HPDE6-E6E7 (cell line): Measurements from ENCODE around the gene ESPNL.
A peak's percentile ranks its signal among the peaks of the same experiment; 100 is the strongest.

Experiments used
- DNase-seq: peaks from one replicate; pipeline ENCODE4 v3.0.0; 2011; ENCODE audit warnings: missing footprints; ENCODE audit errors: extremely low spot score

ESPNL gene

DNA sequence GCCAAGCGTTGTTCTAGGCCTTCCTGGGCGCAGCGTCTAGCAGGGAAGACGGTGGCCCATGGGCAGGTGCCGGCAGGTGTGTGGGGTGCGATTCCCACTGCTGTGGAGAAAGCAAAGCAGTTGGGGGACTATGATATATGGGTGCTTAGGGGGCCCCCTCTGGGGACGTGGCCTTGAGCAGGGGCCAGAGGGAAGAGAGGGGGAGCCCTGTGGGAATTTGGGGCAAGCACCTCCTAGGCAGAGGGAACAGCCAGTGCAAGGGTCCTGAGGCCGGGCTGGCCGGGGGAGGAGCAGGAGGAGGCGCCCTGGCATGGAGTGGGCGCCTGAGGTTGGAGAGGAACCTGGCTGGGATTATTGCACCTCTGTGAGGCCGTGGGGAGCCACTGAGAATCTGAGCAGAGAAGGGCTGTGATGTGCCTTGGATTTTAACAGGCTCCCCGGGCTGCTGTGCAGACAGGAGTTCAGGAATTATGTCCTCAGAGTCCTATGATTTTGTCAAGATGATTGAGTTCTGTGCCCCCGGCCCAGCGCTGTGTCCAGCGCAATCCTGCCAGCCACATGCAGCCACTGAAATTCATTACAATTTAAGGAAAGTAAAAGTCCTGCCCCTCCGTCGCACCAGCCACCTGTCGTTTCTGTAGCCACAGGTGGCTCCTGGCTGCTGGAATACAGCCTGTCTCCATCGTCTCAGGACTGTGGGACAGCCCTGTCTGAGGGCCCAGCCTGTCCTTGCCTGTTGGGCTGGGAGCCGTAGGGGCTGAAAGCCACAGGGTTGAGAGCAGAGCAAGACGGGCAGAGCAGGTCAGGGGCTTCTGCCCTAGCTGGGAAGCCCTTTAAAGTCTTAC lies 29.2 kb downstream of the ESPNL start:
- no peak for DNase-seq

DNA sequence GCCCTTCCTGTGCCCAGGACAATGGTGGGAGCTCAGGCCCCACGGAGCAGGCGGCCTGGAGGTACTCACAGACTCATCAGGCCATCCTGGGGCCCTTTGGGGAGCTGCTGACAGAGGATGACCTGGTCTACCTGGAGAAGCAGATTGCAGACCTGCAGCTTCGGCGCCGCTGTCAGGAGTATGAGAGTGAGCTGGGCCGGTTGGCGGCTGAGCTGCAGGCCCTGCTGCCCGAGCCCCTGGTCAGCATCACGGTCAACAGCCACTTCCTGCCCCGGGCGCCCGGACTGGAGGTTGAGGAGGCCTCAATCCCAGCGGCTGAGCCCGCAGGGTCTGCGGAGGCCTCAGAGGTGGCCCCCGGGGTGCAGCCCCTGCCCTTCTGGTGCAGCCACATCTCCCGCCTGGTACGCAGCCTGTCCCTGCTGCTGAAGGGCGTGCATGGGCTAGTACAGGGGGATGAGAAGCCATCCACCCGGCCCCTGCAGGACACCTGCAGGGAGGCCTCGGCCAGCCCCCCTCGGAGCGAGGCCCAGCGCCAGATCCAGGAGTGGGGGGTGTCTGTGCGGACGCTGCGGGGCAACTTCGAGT lies 30.1 kb downstream of the ESPNL start:
- DNase-seq = no peak

DNA sequence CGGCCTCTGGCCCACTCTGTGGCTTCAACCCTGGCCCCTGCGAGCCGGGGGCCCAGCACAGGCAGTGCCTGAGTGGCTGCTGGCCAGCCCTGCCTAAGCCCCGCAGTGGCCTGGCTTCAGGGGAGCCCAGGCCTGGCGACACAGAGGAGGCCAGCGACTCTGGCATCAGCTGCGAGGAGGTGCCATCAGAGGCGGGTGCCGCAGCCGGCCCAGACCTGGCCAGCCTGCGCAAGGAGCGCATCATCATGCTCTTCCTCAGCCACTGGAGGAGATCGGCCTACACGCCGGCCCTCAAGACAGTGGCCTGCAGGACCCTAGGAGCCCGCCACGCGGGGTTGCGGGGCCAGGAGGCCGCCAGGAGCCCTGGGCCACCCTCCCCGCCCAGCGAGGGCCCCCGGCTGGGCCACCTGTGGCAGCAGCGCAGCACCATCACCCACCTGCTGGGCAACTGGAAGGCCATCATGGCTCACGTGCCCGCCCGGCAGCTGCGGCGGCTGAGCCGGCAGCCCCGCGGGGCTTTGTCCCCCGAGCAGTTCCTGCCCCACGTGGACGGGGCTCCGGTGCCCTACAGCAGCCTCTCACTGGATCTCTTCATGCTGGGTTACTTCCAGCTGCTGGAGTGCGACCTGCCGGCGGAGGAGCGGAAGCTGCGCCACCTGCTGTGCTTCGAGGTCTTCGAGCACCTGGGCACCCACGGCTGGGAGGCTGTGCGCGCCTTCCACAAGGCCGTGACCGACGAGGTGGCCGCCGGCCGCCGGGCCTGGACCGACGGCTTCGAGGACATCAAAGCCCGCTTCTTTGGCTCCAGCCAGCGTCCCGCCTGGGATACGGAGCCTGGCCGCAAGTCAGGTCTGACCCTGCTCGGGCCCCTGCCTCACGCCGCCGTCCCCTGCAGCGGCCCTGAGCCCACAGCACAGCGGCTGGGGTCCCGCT lies 30.8 kb downstream of the ESPNL start:
- DNase-seq = no peak

DNA sequence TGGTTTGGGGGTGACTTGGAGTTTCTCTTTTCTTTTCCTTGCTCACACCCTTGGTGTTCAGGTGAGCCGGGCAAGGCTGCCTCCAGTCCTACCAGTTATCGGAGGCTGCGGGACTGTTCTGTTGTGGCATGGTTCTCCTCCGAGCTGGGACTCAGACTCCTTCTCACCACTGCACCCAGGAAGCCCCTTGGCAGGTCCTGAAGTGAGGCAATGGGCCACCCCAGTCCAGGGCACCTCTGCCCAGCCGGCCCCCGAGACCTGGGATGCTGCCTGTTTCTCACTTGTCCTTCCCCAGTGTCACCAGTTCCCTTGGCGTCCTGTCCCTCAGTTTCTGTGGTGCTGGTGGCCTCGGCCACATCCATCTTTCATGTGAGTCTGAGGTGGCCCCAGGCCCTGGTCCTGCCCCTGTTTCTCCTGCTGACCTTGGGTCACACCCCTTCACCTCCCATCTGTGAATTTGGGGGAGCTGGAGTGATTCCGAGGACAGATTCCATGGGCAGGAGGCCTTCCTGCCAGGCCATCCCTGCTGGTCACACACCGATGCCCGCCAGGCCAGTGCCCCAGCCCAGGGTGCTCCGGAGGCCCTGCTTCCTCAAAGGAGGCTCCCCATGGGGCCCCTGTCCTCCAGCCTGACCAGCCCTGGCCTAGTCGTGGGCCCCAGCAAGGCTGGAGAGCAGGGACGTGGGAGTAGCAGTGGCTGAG lies 31.8 kb downstream of the ESPNL start:
- DNase-seq = no peak

DNA sequence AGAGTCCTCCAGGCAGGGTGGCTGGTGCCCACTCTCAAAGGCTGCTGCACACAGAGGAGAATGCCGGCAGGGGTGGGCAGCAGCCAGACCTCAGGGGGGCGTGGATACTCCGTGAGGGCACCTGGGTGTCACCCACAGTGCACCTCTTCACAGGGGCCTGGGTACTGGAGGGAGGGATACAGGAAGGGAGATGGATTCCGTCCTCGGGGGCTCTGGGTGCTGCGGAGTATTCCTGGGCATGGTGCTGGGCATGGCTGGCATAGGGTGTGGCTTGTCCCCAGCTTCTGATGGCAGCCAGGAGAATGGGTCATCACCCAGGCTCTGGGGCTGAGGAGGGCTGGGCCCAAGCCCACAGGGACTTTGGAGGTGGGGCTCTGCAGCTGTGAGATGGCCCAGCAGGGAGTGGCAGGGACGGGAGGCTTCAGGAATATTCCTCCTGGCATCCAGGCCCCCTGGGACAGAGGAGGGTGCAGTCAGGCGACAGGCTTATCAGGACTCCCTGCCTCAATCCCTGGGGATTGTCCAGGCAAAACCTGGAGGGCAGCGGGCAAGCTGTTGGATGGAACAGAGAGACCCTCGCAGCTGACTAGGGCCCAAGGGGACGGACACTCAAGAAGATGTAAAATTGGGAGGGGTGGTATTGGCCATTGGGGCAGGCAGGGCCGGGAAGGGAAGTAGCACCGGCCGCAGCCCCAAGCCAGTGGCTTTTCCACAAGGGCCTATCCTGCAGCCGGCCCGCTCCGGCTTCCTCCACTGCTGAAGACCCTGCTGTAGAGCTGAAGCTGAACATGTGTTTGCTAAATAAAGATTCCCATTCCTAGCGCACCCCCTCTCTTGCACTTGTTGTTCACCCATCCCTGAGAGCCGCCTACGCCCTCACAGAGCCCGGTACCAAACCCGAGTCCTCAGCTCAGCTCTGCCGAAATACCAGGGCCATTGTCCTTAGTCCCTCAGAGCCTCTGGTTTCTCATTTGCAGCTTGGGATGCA lies 32.6 kb downstream of the ESPNL start:
- no peak for DNase-seq

DNA sequence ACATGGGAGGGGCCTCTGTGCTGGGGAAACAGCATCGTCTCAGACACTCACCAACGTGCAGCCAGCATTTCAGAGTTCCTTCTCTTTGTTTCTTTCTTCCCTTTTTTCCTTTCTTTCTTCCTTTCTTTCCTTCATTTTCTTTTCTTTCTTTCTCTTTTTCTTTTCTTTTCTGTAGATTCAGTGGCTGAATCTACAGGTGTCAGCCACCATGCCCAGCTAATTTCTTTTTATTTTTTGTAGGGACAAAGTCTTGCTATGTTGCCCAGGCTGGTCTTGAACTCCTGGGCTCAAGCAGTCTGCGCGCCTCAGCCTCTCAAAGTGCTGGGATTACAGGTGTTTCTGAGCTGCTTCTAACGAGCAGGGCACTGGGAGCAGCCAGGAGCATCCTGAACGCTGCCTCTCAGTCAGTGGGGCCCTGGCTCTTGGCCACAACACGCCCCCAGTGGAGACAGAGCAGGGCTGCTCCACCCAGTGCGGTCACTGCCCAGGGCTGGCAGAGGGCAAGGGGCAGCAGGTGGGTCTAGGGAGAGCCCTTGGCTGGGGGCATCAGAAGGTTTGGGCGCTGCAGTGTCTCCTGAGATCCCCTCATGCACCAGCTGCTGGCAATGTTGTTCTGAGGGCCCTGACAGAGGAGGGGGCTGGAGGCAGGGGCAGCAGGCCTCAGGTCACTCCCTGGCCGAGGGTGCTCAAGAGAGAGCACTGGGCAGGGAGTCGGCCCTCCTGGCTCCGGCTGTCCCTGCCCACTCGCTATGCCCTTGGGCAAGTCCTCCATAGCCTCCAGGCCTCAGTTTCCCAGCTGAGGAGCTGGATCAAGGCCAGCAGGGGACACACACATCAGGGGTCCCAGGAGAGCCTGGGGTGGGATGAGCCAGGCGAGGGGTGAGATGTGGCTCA lies 33.6 kb downstream of the ESPNL start:
- DNase-seq = no peak

DNA sequence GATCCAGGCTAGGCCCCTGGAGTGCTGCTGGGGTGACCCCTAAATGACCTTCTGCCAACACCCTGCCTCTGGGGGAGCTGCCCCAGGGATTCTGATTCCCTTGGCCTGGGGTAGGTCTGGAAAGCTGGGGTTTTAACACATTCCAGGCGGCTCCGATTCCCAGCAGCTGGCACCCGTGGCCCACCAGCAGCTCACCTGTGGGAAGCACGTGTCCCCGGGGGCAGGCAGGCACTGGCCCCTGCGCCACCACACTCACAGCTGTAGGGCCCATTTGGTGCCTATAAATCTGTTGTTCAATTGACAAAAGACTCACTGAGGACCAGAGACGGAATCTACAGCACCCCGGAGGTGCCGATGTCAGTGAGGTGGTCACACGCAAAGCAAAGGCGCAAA lies 34.2 kb downstream of the ESPNL start:
- DNase-seq = no peak

DNA sequence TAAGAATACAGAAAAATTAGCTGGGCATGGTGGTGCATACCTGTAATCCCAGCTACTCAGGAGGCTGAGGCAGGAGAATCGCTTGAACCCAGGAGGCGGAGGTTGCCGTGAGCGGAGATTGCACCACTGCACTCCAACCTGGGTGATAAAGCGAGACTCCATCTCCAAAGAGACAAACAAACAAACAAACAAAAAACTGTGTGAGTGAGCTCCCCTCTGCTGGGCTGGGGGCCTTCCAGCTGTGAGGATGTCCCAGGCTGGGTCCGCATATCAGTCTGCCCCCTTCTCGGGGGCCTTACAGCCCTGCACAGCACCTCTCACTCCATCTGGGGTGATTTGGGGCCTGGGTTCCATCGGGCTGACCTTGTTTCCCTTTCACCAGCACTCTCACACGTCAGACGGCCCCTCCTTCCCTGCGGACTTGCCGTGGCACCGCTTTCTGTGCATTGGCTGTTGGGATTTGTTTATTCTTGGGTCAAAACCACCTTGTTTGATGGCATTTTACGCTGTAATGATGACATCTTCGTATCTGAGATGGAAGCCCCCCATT lies 35.5 kb downstream of the ESPNL start:
- DNase-seq = no peak

DNA sequence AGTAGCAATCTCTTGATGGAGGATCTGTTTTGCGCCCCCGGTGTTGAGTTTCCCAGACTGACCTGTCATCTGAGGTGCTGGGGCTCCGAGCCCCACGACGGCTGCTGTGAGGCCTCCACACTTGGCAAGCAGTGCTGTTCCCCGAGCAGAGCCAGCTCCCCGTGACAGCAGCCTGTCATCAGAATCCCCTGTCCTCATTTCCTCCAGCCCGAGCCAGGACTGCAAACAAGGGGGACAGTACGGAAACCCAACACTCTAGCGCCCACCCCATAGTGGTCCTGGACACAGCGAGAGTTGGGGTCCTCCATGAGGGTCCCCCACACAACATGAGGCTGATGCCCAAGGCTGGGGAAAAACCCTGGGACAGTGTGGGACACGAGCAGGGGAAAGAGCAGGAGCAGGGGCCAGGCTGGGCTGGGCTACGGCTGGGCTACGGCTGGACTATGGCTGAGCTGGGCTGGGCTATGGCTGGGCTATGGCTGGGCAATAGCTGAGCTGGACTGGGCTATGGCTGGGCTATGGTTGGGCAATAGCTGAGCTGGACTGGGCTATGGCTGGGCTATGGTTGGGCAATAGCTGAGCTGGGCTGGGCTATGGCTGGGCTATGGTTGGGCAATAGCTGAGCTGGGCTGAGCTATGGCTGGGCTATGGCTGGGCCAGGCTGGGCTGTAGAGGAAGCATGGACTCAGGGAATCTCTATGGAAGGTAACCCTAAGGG lies 36.8 kb downstream of the ESPNL start:
- DNase-seq = no peak

DNA sequence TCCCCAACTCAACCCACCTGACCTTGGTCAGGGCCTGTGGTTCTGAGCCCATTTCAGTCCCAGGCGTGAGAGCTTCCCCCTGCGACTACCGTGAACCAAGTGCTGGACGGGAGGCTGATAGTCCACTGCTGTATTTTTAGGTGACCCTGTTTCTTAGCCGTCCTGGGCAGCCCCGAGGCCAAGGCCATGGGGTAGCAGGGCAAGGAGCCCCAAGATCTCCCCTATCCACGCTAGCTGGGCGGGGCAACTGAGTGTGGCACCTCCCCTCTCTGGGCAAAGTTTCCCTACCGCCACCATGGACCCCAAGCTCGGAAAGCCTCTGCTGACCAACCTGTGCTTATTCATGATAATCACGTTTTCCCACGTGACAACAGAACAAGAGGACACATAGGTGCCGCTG lies 37.7 kb downstream of the ESPNL start:
- DNase-seq = no peak

DNA sequence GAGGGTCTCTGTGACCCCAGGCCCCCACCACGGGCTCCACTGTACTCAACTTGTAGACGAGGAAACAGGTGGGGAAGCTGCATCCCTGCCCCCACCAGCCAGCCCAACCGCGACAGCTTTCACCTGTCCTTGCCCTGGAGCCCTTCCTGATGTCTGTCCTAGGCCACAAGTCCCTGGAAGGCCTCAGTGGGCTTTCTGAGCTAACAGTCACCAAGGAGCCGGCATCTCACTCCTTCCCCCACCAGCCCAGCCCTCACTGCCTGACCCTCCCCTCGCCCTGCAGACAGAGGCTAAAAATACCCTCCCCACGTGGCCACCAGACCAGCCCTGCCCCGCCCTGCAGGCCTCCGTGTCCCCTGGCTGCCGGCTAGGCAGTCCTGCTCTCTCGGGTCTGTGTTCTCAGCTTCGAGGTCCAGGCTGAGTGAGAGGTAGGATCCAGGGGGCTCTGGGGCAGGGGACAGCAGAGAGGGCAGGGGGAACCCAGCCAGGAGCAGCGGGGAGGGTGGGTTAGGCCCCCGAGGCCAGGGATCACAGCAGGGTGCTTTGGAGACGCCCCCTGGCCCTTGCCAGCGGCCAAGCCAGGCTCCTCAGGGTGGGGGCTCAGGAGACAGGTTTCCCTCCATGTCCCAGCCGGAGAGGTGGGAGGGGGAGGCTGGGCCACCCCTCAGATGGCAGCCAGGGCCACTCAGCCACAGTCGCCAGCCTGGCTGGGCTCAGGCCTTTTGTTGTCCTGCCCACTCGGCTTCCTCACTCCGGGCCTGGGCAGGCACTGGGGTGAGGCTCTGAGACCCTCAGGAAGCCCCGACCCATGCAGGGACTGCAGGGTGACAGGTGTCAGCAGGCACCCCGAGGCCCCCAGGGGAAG lies 38.4 kb downstream of the ESPNL start, which contains the start of gene KLHL30:
KLHL30 (plus strand) TSS at position 338 of the 865 bp plus-strand sequence. CDS start 2,087 bp downstream, outside the sequence.
- no peak for DNase-seq

DNA sequence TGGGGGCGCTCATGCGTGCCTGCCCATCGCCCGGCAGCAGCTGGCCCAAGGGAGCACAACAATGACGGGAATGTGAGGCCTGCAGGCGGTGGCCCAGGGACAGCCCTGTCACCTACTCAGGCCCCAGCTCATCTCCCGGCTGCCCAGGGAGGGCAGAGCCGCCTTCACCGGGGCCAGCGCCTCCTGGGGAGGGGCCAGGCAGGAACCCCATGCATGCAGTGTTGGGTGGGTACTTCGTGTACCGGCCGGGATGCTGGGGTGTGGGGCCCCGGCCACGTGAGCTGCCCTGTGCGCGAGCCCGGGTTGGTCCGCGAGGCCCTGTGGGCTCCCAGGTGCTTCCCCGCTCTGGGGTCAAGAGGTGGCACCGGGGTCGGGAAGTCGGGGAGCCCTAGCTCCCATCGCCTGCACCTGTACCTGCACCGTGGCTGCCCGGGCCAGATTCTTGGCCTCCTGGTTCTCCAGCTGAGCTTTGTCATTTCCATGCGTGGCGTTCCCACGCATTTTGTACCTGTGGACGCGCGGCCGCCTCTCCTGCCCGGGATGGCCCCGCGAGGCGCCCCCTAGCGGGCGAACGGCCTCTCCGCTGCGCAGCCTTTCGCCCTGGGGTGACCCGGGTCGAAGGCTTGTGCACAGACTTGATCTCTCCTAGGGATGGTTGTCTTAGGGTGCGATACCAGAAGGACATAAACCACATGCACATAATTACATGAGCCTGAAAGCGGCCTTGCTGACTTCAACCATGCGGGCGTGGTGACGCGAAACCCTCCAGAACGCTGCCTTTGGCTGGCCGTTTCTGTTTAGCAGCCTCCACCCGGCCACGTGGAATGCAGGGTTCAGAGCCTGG lies 39.3 kb downstream of the ESPNL start:
- DNase-seq = no peak

DNA sequence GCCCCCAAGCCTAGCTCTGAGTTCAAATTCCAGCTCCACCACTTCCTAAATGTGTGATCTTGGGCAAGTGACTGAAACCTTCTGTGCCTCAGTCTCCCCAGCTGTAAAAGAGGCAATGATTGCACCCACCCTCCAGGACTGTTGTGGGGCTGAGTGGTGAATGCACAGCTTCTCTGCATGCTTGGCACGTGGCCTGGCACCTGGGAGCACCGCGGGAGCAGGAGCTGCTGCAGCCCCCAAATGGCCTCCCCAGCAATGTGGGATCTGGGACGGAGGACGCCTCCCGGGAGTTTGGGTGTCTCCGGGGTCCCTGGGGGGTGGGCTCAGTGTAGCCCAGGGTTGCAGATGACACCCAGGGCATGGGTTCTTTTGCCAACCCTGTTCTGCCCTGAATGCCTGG lies 39.9 kb downstream of the ESPNL start:
- DNase-seq = no peak

DNA sequence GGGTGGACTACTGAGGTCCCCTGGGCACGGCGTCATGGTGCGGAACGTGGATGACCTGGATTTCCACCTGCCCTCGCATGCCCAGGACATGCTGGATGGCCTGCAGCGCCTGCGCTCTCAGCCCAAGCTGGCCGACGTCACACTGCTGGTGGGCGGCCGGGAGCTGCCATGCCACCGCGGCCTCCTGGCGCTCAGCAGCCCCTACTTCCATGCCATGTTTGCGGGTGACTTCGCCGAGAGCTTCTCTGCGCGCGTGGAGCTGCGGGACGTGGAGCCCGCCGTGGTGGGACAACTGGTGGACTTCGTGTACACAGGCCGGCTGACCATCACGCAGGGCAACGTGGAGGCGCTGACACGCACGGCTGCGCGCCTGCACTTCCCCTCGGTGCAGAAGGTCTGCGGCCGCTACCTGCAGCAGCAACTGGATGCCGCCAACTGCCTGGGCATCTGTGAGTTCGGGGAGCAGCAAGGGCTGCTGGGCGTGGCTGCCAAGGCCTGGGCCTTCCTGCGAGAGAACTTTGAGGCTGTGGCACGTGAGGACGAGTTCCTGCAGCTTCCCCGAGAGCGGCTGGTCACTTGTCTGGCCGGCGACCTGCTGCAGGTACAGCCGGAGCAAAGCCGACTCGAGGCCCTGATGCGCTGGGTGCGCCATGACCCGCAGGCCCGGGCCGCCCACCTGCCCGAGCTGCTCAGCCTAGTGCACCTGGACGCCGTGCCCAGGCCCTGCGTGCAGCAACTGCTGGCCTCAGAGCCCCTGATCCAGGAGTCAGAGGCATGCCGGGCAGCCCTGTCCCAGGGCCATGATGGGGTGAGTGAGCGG lies 40.8 kb downstream of the ESPNL start:
- no peak for DNase-seq

DNA sequence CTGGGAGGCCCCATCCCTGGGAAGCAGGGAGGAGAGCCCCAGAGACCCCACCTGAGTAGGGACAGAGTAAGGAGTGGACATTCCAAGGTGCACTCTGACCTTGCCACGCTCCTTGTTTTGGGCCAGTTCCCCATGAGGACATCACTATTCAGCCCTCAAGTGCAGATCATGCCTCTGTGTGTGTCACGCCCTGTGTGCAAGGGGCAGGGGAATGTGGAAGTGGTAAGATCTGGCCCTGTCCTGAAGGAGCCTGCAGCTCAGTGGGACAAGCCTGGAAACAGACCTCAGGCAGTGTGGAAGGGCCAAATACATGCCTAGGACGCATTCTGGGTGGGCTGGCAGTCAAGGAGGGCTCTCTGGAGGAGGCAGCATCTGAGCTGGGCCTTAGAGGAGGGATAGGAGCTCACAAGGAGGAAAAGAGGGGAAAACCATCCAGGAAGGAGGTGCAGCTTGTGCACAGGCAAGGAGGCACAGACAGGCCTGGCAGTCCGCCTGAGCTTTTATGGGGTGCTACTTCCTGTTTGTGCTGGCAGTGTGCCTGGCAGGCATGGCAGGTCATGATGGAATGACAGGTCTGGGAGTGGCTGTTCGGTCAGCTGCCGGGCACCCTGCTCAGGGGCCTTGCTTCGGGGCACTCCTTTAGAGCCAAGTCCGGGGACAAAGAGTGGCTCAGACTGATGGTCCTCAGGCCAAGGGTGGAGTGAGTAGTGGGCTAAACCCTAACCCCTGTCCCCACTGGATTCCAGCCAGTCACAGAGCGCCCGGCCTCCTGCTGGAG lies 41.6 kb downstream of the ESPNL start:
- peak; percentile 50 for DNase-seq
